Measurements from ENCODE around the gene LRRC55. TPM values are rescaled to one million over a fixed set of nuclear protein-coding genes. Genes with fewer than 3 reads are reported as not detected.

LRRC55 gene
- total and polyA plus RNA-seq, 2 experiments from 2014 or later: 0.15 to 1.5 TPM

DNA sequence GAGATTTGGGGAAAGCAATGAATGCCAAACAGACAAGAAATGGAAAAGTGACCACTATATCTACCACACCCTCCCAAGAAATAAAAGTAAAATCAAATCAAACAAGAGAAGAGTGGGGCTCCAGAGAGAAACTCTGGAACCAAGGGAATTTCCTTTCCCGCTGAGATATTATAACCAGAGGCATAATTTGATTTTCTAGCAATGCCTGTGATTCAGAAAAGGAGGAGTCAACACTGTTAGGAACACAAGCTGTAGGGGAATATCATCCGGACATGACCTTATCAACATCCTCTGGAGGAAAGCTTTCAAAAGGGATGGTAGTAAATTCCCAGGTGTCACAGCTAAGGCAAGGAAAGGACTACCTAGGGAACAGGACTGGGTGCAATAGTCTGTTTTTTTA is 29.6 kb upstream of the LRRC55 start (continued):
- TF ChIP-seq, protein P1, sequence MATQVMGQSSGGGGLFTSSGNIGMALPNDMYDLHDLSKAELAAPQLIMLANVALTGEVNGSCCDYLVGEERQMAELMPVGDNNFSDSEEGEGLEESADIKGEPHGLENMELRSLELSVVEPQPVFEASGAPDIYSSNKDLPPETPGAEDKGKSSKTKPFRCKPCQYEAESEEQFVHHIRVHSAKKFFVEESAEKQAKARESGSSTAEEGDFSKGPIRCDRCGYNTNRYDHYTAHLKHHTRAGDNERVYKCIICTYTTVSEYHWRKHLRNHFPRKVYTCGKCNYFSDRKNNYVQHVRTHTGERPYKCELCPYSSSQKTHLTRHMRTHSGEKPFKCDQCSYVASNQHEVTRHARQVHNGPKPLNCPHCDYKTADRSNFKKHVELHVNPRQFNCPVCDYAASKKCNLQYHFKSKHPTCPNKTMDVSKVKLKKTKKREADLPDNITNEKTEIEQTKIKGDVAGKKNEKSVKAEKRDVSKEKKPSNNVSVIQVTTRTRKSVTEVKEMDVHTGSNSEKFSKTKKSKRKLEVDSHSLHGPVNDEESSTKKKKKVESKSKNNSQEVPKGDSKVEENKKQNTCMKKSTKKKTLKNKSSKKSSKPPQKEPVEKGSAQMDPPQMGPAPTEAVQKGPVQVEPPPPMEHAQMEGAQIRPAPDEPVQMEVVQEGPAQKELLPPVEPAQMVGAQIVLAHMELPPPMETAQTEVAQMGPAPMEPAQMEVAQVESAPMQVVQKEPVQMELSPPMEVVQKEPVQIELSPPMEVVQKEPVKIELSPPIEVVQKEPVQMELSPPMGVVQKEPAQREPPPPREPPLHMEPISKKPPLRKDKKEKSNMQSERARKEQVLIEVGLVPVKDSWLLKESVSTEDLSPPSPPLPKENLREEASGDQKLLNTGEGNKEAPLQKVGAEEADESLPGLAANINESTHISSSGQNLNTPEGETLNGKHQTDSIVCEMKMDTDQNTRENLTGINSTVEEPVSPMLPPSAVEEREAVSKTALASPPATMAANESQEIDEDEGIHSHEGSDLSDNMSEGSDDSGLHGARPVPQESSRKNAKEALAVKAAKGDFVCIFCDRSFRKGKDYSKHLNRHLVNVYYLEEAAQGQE (IDR thresholded peaks at IDR 0.05; ENCODE audit: unreplicated experiment): no peak
- TF ChIP-seq ETS1 (IDR thresholded peaks at IDR 0.05) (no peak), NANOG (IDR thresholded peaks at IDR 0.05; ENCODE audit: borderline replicate concordance) (no peak), POLR2AphosphoS5 (IDR thresholded peaks at IDR 0.05; ENCODE audit: low read depth) (no peak), STAT1 (IDR thresholded peaks at IDR 0.05; ENCODE audit: unreplicated experiment) (no peak), EZH2 (IDR thresholded peaks at IDR 0.05; ENCODE audit: low read depth, unreplicated experiment) (no peak), ZNF114 (CRISPR knock-in tag; IDR thresholded peaks at IDR 0.05) (no peak)

DNA sequence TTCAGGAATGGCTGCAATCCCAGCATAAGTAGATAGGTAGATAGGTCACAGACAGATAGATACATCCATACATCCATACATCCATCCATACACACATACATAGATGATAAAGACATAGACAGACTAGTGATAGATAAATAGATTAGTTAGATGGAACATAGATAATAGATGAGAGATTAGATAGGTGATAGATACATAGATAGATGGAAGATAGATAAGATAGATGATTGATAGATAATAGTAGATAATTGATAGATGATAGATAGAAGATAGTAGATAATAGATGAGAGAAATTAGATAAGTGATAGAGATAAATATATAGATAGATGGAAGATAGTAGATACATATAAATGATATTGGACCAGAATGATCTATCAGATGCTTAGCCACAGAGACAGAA is 28.3 kb upstream of the LRRC55 start:
- Histone ChIP-seq H3K27ac (ENCODE audit: low read depth) (no peak overlapping the region), H2AFZ (no peak overlapping the region), H3F3A (replicated peaks; ENCODE audit: low read depth) (no peaks in the 10 kb centered on the region), H3K4me1 (ENCODE audit: insufficient read depth) (peaks cover 16% of the 10 kb centered on the region), H3K4me3 (no peak overlapping the region), H3K79me2 (replicated peaks; ENCODE audit: insufficient read depth) (no peaks in the 10 kb centered on the region), H4K20me1 (replicated peaks; ENCODE audit: insufficient read depth) (no peaks in the 10 kb centered on the region), H3K9me2 (ENCODE audit: insufficient read depth) (0 out of 2 replicates have a peak, but pooled peaks cover 3% of the 10 kb centered on the region), H3K27me3 (ENCODE audit: insufficient read depth) (no peaks in the 10 kb centered on the region), H3K4me2 (no peak overlapping the region), H3K36me3 (ENCODE audit: insufficient read depth) (no peaks in the 10 kb centered on the region)
- Mint-ChIP-seq H3K9me3 (no peaks in the 10 kb centered on the region), H3K4me1 (peaks cover 18% of the 10 kb centered on the region), H3K36me3 (ENCODE audit: low read depth) (no peaks in the 10 kb centered on the region), H3K27me3 (ENCODE audit: insufficient read depth, low read depth, poor library complexity) (peaks cover 2% of the 10 kb centered on the region), H3K4me3 (no peak overlapping the region), H3K27ac (no peak overlapping the region)
- TF ChIP-seq EZH2 (IDR thresholded peaks at IDR 0.05; ENCODE audit: low read depth, unreplicated experiment): no peak
- TF ChIP-seq NANOG (IDR thresholded peaks at IDR 0.05; ENCODE audit: borderline replicate concordance): no peak
- no peak for TF ChIP-seq CREB1 (CRISPR knock-in tag; IDR thresholded peaks at IDR 0.05; ENCODE audit: low read depth)
- no peak for DNase-seq (ENCODE audit: low spot score)
- ATAC-seq: no peak

GRCh38 chr11:57154739-57155138 is 27.0 kb upstream of the LRRC55 start:
- H3K27me3 ChIP-seq (ENCODE audit: insufficient read depth): no peaks in the 10 kb centered on the region
- no peak for DNase-seq (ENCODE audit: low spot score)
- no peak overlapping the region for H3K4me3 Mint-ChIP-seq
- ATAC-seq: no peak
- H3K4me3 ChIP-seq: no peak overlapping the region
- H3F3A ChIP-seq (replicated peaks; ENCODE audit: low read depth): no peaks in the 10 kb centered on the region
- H3K4me1 Mint-ChIP-seq: peaks cover 17% of the 10 kb centered on the region
- no peak overlapping the region; the same call in 1 of the 2 replicates for H2AFZ ChIP-seq
- H3K4me2 ChIP-seq: no peak overlapping the region
- no peaks in the 10 kb centered on the region for H3K36me3 ChIP-seq (ENCODE audit: insufficient read depth)
- peaks cover 16% of the 10 kb centered on the region for H3K4me1 ChIP-seq (ENCODE audit: insufficient read depth)
- no peak overlapping the region for H3K27ac ChIP-seq (ENCODE audit: low read depth)
- H3K9me2 ChIP-seq (ENCODE audit: insufficient read depth): 0 out of 2 replicates have a peak, but pooled peaks cover 3% of the 10 kb centered on the region
- no peak overlapping the region for H3K27ac Mint-ChIP-seq
- no peaks in the 10 kb centered on the region for H3K79me2 ChIP-seq (replicated peaks; ENCODE audit: insufficient read depth)
- H3K9me3 Mint-ChIP-seq: no peaks in the 10 kb centered on the region
- H4K20me1 ChIP-seq (replicated peaks; ENCODE audit: insufficient read depth): no peaks in the 10 kb centered on the region
- no peaks in the 10 kb centered on the region for H3K27me3 Mint-ChIP-seq (ENCODE audit: insufficient read depth, low read depth, poor library complexity)
- no peaks in the 10 kb centered on the region for H3K36me3 Mint-ChIP-seq (ENCODE audit: low read depth)
- no peak for TF ChIP-seq ETS1 (IDR thresholded peaks at IDR 0.05)
- no peak for TF ChIP-seq JUNB (IDR thresholded peaks at IDR 0.05; ENCODE audit: unreplicated experiment)
